Measurements from ENCODE around the gene ADGRL3.

GRCh38 chr4:61493041-61493440 lies 292.9 kb downstream of the ADGRL3 start:
- TF ChIP-seq CTCF (IDR thresholded peaks at IDR 0.05) (no peak), POLR2AphosphoS5 (IDR thresholded peaks at IDR 0.05) (no peak)
